BE2C (cell line): ENCODE results near the gene SORL1.
"Not testable (repeated sequence)": the region's sequence is repeated elsewhere in the genome, so short reads cannot be mapped to it uniquely, and the experiment has no call there.

ENCODE experiments used
- DNase-seq: peaks from one replicate; pipeline ENCODE4 v3.0.0-alpha.2; 2020
- H3K27me3 ChIP-seq: fragments of 250-450 bp; sonication (Bioruptor Pico); 2 replicates; pipeline ENCODE4 v1.5.1; 2020; ENCODE audit warnings: mild to moderate bottlenecking
- H3K36me3 ChIP-seq: fragments of 250-450 bp; sonication (Bioruptor Pico); 2 replicates; pipeline ENCODE4 v1.5.1; 2020; ENCODE audit warnings: mild to moderate bottlenecking
- H3K4me1 ChIP-seq: fragments of 250-450 bp; sonication (Bioruptor Pico); 2 replicates; pipeline ENCODE4 v1.5.1; 2020
- H3K4me3 ChIP-seq: 2 replicates; pipeline ENCODE4 v1.5.1; 2011; ENCODE audit warnings: low read depth, low read length
- H3K9me3 ChIP-seq: fragments of 250-450 bp; sonication (Bioruptor Pico); 2 replicates; pipeline ENCODE4 v1.5.1; 2020
- TF ChIP-seq, protein P1 (sequence below): IDR thresholded peaks from 2 replicates; pipeline ENCODE4 v1.5.1; 2012; ENCODE audit warnings: mild to moderate bottlenecking, low read depth, low read length

The SORL1 gene

GRCh38 chr11:121631456-121631855 is 179.3 kb downstream of the SORL1 start:
- Histone ChIP-seq H3K4me3 (no peak overlapping the region), H3K36me3 (no peaks in the 10 kb centered on the region), H3K27me3 (no peaks in the 10 kb centered on the region), H3K9me3 (no peaks in the 10 kb centered on the region), H3K4me1 (0 out of 2 replicates have a peak, but pooled peaks cover 3% of the 10 kb centered on the region)
- TF ChIP-seq, protein P1, sequence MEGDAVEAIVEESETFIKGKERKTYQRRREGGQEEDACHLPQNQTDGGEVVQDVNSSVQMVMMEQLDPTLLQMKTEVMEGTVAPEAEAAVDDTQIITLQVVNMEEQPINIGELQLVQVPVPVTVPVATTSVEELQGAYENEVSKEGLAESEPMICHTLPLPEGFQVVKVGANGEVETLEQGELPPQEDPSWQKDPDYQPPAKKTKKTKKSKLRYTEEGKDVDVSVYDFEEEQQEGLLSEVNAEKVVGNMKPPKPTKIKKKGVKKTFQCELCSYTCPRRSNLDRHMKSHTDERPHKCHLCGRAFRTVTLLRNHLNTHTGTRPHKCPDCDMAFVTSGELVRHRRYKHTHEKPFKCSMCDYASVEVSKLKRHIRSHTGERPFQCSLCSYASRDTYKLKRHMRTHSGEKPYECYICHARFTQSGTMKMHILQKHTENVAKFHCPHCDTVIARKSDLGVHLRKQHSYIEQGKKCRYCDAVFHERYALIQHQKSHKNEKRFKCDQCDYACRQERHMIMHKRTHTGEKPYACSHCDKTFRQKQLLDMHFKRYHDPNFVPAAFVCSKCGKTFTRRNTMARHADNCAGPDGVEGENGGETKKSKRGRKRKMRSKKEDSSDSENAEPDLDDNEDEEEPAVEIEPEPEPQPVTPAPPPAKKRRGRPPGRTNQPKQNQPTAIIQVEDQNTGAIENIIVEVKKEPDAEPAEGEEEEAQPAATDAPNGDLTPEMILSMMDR, result no peak
- no peak for DNase-seq

- Histone ChIP-seq H3K9me3 (no peaks in the 10 kb centered on the region), H3K36me3 (no peaks in the 10 kb centered on the region), H3K4me1 (no peaks in the 10 kb centered on the region), H3K4me3 (no peak overlapping the region), H3K27me3 (no peaks in the 10 kb centered on the region)
- DNase-seq, result no peak
- TF ChIP-seq, protein P1, result no peak
Observed at GRCh38 chr11:121634273-121634672, 182.2 kb downstream of the SORL1 start.

- H3K4me3 ChIP-seq, result no peak overlapping the region
- TF ChIP-seq, protein P1, result no peak
- H3K36me3 ChIP-seq, result no peaks in the 10 kb centered on the region
- no peaks in the 10 kb centered on the region for H3K27me3 ChIP-seq
- no peaks in the 10 kb centered on the region for H3K9me3 ChIP-seq
- no peaks in the 10 kb centered on the region for H3K4me1 ChIP-seq
- no peak for DNase-seq
Observed at GRCh38 chr11:121634889-121635288, 182.8 kb downstream of the SORL1 start.

- DNase-seq, result no peak
- Histone ChIP-seq H3K27me3 (no peaks in the 10 kb centered on the region), H3K36me3 (no peaks in the 10 kb centered on the region), H3K4me1 (no peaks in the 10 kb centered on the region), H3K9me3 (no peaks in the 10 kb centered on the region), H3K4me3 (no peak overlapping the region)
- TF ChIP-seq, protein P1, result no peak
Observed at GRCh38 chr11:121636081-121636799, 184.1 kb downstream of the SORL1 start.

DNA sequence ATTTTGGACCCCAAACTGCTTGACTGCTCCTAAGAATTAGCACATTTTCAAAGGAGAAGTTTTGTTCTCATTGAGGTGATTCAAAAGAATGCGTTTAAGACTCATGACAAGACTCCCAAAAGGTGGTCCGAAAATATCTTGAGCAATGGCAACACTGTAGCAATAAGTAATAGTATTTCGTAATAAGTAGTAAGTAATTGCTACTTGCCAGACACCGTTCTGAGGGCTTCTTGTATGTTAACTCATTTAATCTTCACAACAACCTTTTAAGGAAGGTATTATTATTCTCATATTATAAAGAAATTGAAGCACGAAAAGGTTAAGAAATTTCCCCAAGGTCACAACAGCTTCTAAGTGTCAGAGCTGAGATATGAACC is 184.7 kb downstream of the SORL1 start:
- Histone ChIP-seq H3K9me3 (no peaks in the 10 kb centered on the region), H3K27me3 (no peaks in the 10 kb centered on the region), H3K4me3 (no peak overlapping the region), H3K4me1 (no peaks in the 10 kb centered on the region), H3K36me3 (no peaks in the 10 kb centered on the region)
- TF ChIP-seq, protein P1, result no peak
- no peak for DNase-seq

- H3K36me3 ChIP-seq, H3K4me1 ChIP-seq, H3K9me3 ChIP-seq, DNase-seq, H3K4me3 ChIP-seq, H3K27me3 ChIP-seq: not testable (repeated sequence)
Observed at GRCh38 chr11:121637587-121637986, 185.5 kb downstream of the SORL1 start.
